ENCODE data around the gene HRG.

DNA sequence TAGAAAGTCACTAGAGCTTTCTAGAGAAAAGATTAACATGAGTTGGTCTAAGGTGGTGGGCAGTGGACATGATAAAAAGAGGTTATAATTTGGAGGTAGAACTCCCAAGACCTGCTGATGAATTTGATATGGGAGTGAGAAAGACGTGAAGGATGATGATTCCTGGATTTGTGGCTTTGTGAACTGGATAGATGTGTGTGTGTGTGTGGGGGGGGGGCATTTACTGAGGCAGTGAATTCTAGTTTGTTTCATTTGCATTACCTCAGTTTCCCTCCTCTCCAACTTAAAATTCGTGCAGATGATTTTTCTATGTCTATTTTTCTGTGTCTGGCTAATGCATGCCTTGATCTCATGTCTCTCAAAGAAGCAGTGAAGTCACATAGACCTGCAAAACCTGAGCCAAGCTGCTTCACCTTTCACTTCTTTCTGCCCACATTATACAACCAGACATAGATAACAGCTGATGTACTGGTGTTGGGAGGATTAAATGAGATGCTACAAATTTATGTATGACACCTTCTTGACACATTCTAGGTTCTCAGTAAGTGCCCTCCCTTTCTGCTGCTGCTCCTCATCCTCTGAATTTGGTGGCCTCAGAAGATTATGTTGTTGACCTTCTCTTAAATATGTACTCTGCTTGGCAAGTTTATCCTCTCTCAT, 43.0 kb upstream of the HRG start:
- TF ChIP-seq, protein P1, sequence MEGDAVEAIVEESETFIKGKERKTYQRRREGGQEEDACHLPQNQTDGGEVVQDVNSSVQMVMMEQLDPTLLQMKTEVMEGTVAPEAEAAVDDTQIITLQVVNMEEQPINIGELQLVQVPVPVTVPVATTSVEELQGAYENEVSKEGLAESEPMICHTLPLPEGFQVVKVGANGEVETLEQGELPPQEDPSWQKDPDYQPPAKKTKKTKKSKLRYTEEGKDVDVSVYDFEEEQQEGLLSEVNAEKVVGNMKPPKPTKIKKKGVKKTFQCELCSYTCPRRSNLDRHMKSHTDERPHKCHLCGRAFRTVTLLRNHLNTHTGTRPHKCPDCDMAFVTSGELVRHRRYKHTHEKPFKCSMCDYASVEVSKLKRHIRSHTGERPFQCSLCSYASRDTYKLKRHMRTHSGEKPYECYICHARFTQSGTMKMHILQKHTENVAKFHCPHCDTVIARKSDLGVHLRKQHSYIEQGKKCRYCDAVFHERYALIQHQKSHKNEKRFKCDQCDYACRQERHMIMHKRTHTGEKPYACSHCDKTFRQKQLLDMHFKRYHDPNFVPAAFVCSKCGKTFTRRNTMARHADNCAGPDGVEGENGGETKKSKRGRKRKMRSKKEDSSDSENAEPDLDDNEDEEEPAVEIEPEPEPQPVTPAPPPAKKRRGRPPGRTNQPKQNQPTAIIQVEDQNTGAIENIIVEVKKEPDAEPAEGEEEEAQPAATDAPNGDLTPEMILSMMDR (IDR thresholded peaks at IDR 0.05) = no peak
- no peak for TF ChIP-seq POLR2A (IDR thresholded peaks at IDR 0.05)
